Fibroblast of lung (primary cell): ENCODE measurements around the gene RPS6KC1.

Source experiments
- CTCF ChIP-seq, 2 donors: IDR thresholded peaks in 1 of 2; conservative IDR thresholded peaks in 1 of 2; 1 replicate in 1 of 2; 2 replicates in 1 of 2; pipeline ENCODE4 v1.5.1; 2011 to 2012; ENCODE audit warnings: low read length in 2 of 2, control low read depth in 1 of 2, inconsistent platforms in 1 of 2, low read depth in 1 of 2, mild to moderate bottlenecking in 1 of 2
- EZH2 ChIP-seq: IDR thresholded peaks from 2 replicates; pipeline ENCODE4 v1.5.1; 2012; ENCODE audit warnings: low read length, control low read depth, mild to moderate bottlenecking; ENCODE audit errors: missing control alignments

GRCh38 chr1:213242883-213243282, 191.8 kb downstream of the RPS6KC1 start:
- TF ChIP-seq CTCF (conservative IDR thresholded peaks at IDR 0.05 in 1 of 2, IDR thresholded peaks at IDR 0.05 in 1 of 2; ENCODE audit: low read depth in 1 of 2, low read length in 2 of 2) = no peak
- no peak for TF ChIP-seq EZH2
